ENCODE results near the gene SCUBE1.

SCUBE1 gene

GRCh38 chr22:43272869-43273318, 70.3 kb downstream of the SCUBE1 start:
- Histone ChIP-seq H3K9ac (ENCODE audit: low read depth, low read length) (no peak overlapping the region), H3K4me3 (ENCODE audit: low read length) (no peak overlapping the region), H3K4me1 (ENCODE audit: insufficient read depth, low read length) (peaks cover 16% of the 10 kb centered on the region; the same call in 1 of the 2 replicates), H3K27me3 (ENCODE audit: insufficient read depth, low read length) (no peaks in the 10 kb centered on the region; the same call in 1 of the 2 replicates), H3K36me3 (ENCODE audit: insufficient read depth, low read depth, low read length) (no peaks in the 10 kb centered on the region), H3K9me3 (ENCODE audit: insufficient read depth, low read depth, low read length) (no peaks in the 10 kb centered on the region), H3K27ac (ENCODE audit: low read length) (no peak overlapping the region)

GRCh38 chr22:43272301-43272700, 70.9 kb downstream of the SCUBE1 start:
- Histone ChIP-seq H3K27me3 (ENCODE audit: insufficient read depth, low read length) (no peaks in the 10 kb centered on the region; the same call in 1 of the 2 replicates), H3K27ac (ENCODE audit: low read length) (no peak overlapping the region), H3K9ac (ENCODE audit: low read depth, low read length) (no peak overlapping the region), H3K4me1 (ENCODE audit: insufficient read depth, low read length) (peaks cover 16% of the 10 kb centered on the region; the same call in 1 of the 2 replicates), H3K36me3 (ENCODE audit: insufficient read depth, low read depth, low read length) (no peaks in the 10 kb centered on the region), H3K4me3 (ENCODE audit: low read length) (no peak overlapping the region), H3K9me3 (ENCODE audit: insufficient read depth, low read depth, low read length) (no peaks in the 10 kb centered on the region)

- Histone ChIP-seq H3K4me3 (ENCODE audit: low read length) (no peak overlapping the region), H3K4me1 (ENCODE audit: insufficient read depth, low read length) (peaks cover 10% of the 10 kb centered on the region; the same call in 1 of the 2 replicates), H3K9me3 (ENCODE audit: insufficient read depth, low read depth, low read length) (no peaks in the 10 kb centered on the region), H3K27me3 (ENCODE audit: insufficient read depth, low read length) (no peaks in the 10 kb centered on the region; the same call in 1 of the 2 replicates), H3K27ac (ENCODE audit: low read length) (no peak overlapping the region), H3K9ac (ENCODE audit: low read depth, low read length) (no peak overlapping the region), H3K36me3 (ENCODE audit: insufficient read depth, low read depth, low read length) (no peaks in the 10 kb centered on the region)
Observed at GRCh38 chr22:43270949-43271348, 72.2 kb downstream of the SCUBE1 start.

GRCh38 chr22:43270314-43270908, 72.8 kb downstream of the SCUBE1 start:
- peaks cover 5% of the 10 kb centered on the region; the same call in 1 of the 2 replicates for H3K4me1 ChIP-seq (ENCODE audit: insufficient read depth, low read length)
- no peak overlapping the region for H3K9ac ChIP-seq (ENCODE audit: low read depth, low read length)
- no peaks in the 10 kb centered on the region for H3K36me3 ChIP-seq (ENCODE audit: insufficient read depth, low read depth, low read length)
- no peaks in the 10 kb centered on the region; the same call in 1 of the 2 replicates for H3K27me3 ChIP-seq (ENCODE audit: insufficient read depth, low read length)
- no peak overlapping the region for H3K4me3 ChIP-seq (ENCODE audit: low read length)
- H3K9me3 ChIP-seq (ENCODE audit: insufficient read depth, low read depth, low read length): no peaks in the 10 kb centered on the region
- H3K27ac ChIP-seq (ENCODE audit: low read length): no peak overlapping the region

- Histone ChIP-seq H3K9ac (ENCODE audit: low read depth, low read length) (no peak overlapping the region), H3K27me3 (ENCODE audit: insufficient read depth, low read length) (no peaks in the 10 kb centered on the region; the same call in 1 of the 2 replicates), H3K36me3 (ENCODE audit: insufficient read depth, low read depth, low read length) (no peaks in the 10 kb centered on the region), H3K4me3 (ENCODE audit: low read length) (no peak overlapping the region), H3K27ac (ENCODE audit: low read length) (no peak overlapping the region), H3K9me3 (ENCODE audit: insufficient read depth, low read depth, low read length) (no peaks in the 10 kb centered on the region), H3K4me1 (ENCODE audit: insufficient read depth, low read length) (no peaks in the 10 kb centered on the region; the same call in 1 of the 2 replicates)
Observed at GRCh38 chr22:43269646-43270045, 73.5 kb downstream of the SCUBE1 start.

GRCh38 chr22:43269246-43269645, 73.9 kb downstream of the SCUBE1 start:
- Histone ChIP-seq H3K4me1 (ENCODE audit: insufficient read depth, low read length) (no peaks in the 10 kb centered on the region; the same call in 1 of the 2 replicates), H3K27ac (ENCODE audit: low read length) (no peak overlapping the region), H3K9me3 (ENCODE audit: insufficient read depth, low read depth, low read length) (no peaks in the 10 kb centered on the region), H3K36me3 (ENCODE audit: insufficient read depth, low read depth, low read length) (no peaks in the 10 kb centered on the region), H3K27me3 (ENCODE audit: insufficient read depth, low read length) (no peaks in the 10 kb centered on the region), H3K9ac (ENCODE audit: low read depth, low read length) (no peak overlapping the region), H3K4me3 (ENCODE audit: low read length) (no peak overlapping the region)

- Histone ChIP-seq H3K27ac (ENCODE audit: low read length) (no peak overlapping the region), H3K36me3 (ENCODE audit: insufficient read depth, low read depth, low read length) (no peaks in the 10 kb centered on the region), H3K4me3 (ENCODE audit: low read length) (no peak overlapping the region), H3K27me3 (ENCODE audit: insufficient read depth, low read length) (no peaks in the 10 kb centered on the region), H3K9me3 (ENCODE audit: insufficient read depth, low read depth, low read length) (no peaks in the 10 kb centered on the region), H3K9ac (ENCODE audit: low read depth, low read length) (no peak overlapping the region), H3K4me1 (ENCODE audit: insufficient read depth, low read length) (no peaks in the 10 kb centered on the region; the same call in 1 of the 2 replicates)
Observed at GRCh38 chr22:43267981-43268660, 75.1 kb downstream of the SCUBE1 start.

- Histone ChIP-seq H3K27me3 (ENCODE audit: insufficient read depth, low read length) (no peaks in the 10 kb centered on the region), H3K9ac (ENCODE audit: low read depth, low read length) (no peak overlapping the region), H3K9me3 (ENCODE audit: insufficient read depth, low read depth, low read length) (no peaks in the 10 kb centered on the region), H3K27ac (ENCODE audit: low read length) (no peak overlapping the region), H3K4me1 (ENCODE audit: insufficient read depth, low read length) (no peaks in the 10 kb centered on the region; the same call in 1 of the 2 replicates), H3K4me3 (ENCODE audit: low read length) (no peak overlapping the region), H3K36me3 (ENCODE audit: insufficient read depth, low read depth, low read length) (no peaks in the 10 kb centered on the region)
Observed at GRCh38 chr22:43267332-43267980, 75.7 kb downstream of the SCUBE1 start.

GRCh38 chr22:43266076-43266475, 77.1 kb downstream of the SCUBE1 start:
- Histone ChIP-seq H3K27ac (ENCODE audit: low read length) (no peak overlapping the region), H3K9me3 (ENCODE audit: insufficient read depth, low read depth, low read length) (no peaks in the 10 kb centered on the region), H3K4me3 (ENCODE audit: low read length) (no peak overlapping the region), H3K27me3 (ENCODE audit: insufficient read depth, low read length) (no peaks in the 10 kb centered on the region), H3K36me3 (ENCODE audit: insufficient read depth, low read depth, low read length) (no peaks in the 10 kb centered on the region), H3K4me1 (ENCODE audit: insufficient read depth, low read length) (no peaks in the 10 kb centered on the region; the same call in 1 of the 2 replicates), H3K9ac (ENCODE audit: low read depth, low read length) (no peak overlapping the region)

GRCh38 chr22:43263645-43264514, 79.3 kb downstream of the SCUBE1 start:
- H3K9ac ChIP-seq (ENCODE audit: low read depth, low read length): no peak overlapping the region
- no peak overlapping the region for H3K27ac ChIP-seq (ENCODE audit: low read length)
- H3K4me1 ChIP-seq (ENCODE audit: insufficient read depth, low read length): no peaks in the 10 kb centered on the region; the same call in 1 of the 2 replicates

GRCh38 chr22:43262990-43263644, 80.1 kb downstream of the SCUBE1 start:
- Histone ChIP-seq H3K27ac (ENCODE audit: low read length) (no peak overlapping the region), H3K4me3 (ENCODE audit: low read length) (no peak overlapping the region), H3K4me1 (ENCODE audit: insufficient read depth, low read length) (no peaks in the 10 kb centered on the region), H3K9me3 (ENCODE audit: insufficient read depth, low read depth, low read length) (no peaks in the 10 kb centered on the region), H3K36me3 (ENCODE audit: insufficient read depth, low read depth, low read length) (no peaks in the 10 kb centered on the region), H3K27me3 (ENCODE audit: insufficient read depth, low read length) (no peaks in the 10 kb centered on the region), H3K9ac (ENCODE audit: low read depth, low read length) (no peak overlapping the region)

More at GRCh38 chr22:43263645-43264514, 79.3 kb downstream of the SCUBE1 start:
- H3K9me3 ChIP-seq (ENCODE audit: insufficient read depth, low read depth, low read length): no peaks in the 10 kb centered on the region
- no peaks in the 10 kb centered on the region for H3K36me3 ChIP-seq (ENCODE audit: insufficient read depth, low read depth, low read length)
- H3K27me3 ChIP-seq (ENCODE audit: insufficient read depth, low read length): no peaks in the 10 kb centered on the region
- no peak overlapping the region for H3K4me3 ChIP-seq (ENCODE audit: low read length)
